ENCODE results near the gene TMEM248. TPM values are rescaled to one million over a fixed set of nuclear protein-coding genes. Genes with fewer than 3 reads are reported as not detected.

Gene TMEM248
- total RNA-seq, 4 donors from 2014 or later: 53.2 to 65.9 (median 60.3) TPM

GRCh38 chr7:66939325-66939724 lies 18.3 kb downstream of the TMEM248 start:
- ATAC-seq: no peak
- peaks cover 12% of the 10 kb centered on the region in 2 donors for H3K4me1 ChIP-seq
- H3K4me3 ChIP-seq: no peak overlapping the region
- in situ Hi-C loops (cut with MboI; ENCODE audit: low sequenced_read_pairs in 4 of 4): no loop called here
- H3K27me3 ChIP-seq: no peaks in the 10 kb centered on the region
- no peaks in the 10 kb centered on the region for H3K9me3 ChIP-seq
- TF ChIP-seq CTCF (IDR thresholded peaks at IDR 0.05 in 4 of 5, conservative IDR thresholded peaks at IDR 0.05 in 1 of 5): no peak
- no peak for TF ChIP-seq POLR2A (IDR thresholded peaks at IDR 0.05)
- H3K36me3 ChIP-seq: peaks cover 0 to 23% of the 10 kb centered on the region in 2 donors
- intact Hi-C loops (cut with DNase I; ENCODE audit: low total_unique reads): no loop called here
- DNase-seq: no peak
- H3K27ac ChIP-seq: no peak overlapping the region

- in situ Hi-C loops (cut with MboI; ENCODE audit: low sequenced_read_pairs in 4 of 4): no loop called here
- no peaks in the 10 kb centered on the region for H3K27me3 ChIP-seq
- intact Hi-C loops (cut with DNase I; ENCODE audit: low total_unique reads): no loop called here
- no peak overlapping the region for H3K4me3 ChIP-seq
- H3K36me3 ChIP-seq: peaks cover 0 to 81% of the 10 kb centered on the region in 2 donors
- DNase-seq (no peak), ATAC-seq (no peak)
- TF ChIP-seq POLR2A (IDR thresholded peaks at IDR 0.05) (no peak), CTCF (IDR thresholded peaks at IDR 0.05 in 4 of 5, conservative IDR thresholded peaks at IDR 0.05 in 1 of 5) (no peak)
- H3K27ac ChIP-seq: no peak overlapping the region
- no peaks in the 10 kb centered on the region for H3K9me3 ChIP-seq
- H3K4me1 ChIP-seq: peaks cover 0 to 5% of the 10 kb centered on the region in 2 donors
These were observed 25.5 kb downstream of the TMEM248 start for GRCh38 chr7:66946545-66946944.

- no peaks in the 10 kb centered on the region for H3K9me3 ChIP-seq
- TF ChIP-seq CTCF (IDR thresholded peaks at IDR 0.05 in 4 of 5, conservative IDR thresholded peaks at IDR 0.05 in 1 of 5) (no peak), POLR2A (IDR thresholded peaks at IDR 0.05) (no peak)
- no peak for ATAC-seq
- intact Hi-C loops (cut with DNase I; ENCODE audit: low total_unique reads): no loop called here
- no peak overlapping the region for H3K4me3 ChIP-seq
- in situ Hi-C loops (cut with MboI; ENCODE audit: low sequenced_read_pairs in 4 of 4): no loop called here
- no peaks in the 10 kb centered on the region for H3K4me1 ChIP-seq
- DNase-seq: no peak
- H3K36me3 ChIP-seq: peaks cover 0 to 83% of the 10 kb centered on the region in 2 donors
- H3K27me3 ChIP-seq: no peaks in the 10 kb centered on the region
- no peak overlapping the region for H3K27ac ChIP-seq
These were observed 27.6 kb downstream of the TMEM248 start for GRCh38 chr7:66948480-66949109.

GRCh38 chr7:66950311-66950710 lies 29.3 kb downstream of the TMEM248 start:
- in situ Hi-C loops (cut with MboI; ENCODE audit: low sequenced_read_pairs in 4 of 4): no loop called here
- intact Hi-C loops (cut with DNase I; ENCODE audit: low total_unique reads): no loop called here

More at GRCh38 chr7:66950311-66950710, 29.3 kb downstream of the TMEM248 start:
- Histone ChIP-seq H3K27ac (no peak overlapping the region), H3K4me1 (no peaks in the 10 kb centered on the region), H3K27me3 (no peaks in the 10 kb centered on the region), H3K9me3 (no peaks in the 10 kb centered on the region), H3K4me3 (no peak overlapping the region), H3K36me3 (peaks cover 0 to 75% of the 10 kb centered on the region in 2 donors)
- ATAC-seq: no peak
- no peak for DNase-seq
- TF ChIP-seq CTCF (IDR thresholded peaks at IDR 0.05 in 4 of 5, conservative IDR thresholded peaks at IDR 0.05 in 1 of 5) (no peak), POLR2A (IDR thresholded peaks at IDR 0.05) (no peak)
